Measurements from ENCODE around the gene MGAT5B. TPM values are rescaled to one million over a fixed set of nuclear protein-coding genes. Genes with fewer than 3 reads are reported as not detected.

MGAT5B gene
- total RNA-seq, 4 donors from 2014 or later: 0.59 to 3.3 (median 1.5) TPM; not detected in 1

DNA sequence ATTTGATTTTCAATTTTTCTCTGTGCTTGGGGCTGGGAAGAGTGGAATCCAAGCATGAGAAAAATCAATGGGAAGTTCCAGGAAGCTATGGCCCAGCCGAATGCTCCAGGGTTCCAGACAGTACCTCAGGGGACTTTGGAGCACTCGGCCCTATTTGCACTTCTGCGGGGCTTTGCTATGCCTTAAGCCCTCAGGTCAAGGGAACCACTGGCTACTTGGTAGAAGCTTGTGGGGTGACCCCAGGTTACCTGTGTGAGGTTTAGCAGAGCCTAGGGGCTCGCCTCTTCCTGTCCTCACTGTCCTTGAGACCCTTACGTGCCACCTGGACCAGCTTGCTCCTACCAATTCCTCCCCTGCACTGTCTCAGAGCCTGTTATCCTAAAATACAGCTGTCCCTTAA, 121.3 kb downstream of the MGAT5B start:
- no peak overlapping the region for H3K4me3 ChIP-seq
- DNase-seq: no peak
- H3K36me3 ChIP-seq: no peaks in the 10 kb centered on the region
- TF ChIP-seq, protein P1, sequence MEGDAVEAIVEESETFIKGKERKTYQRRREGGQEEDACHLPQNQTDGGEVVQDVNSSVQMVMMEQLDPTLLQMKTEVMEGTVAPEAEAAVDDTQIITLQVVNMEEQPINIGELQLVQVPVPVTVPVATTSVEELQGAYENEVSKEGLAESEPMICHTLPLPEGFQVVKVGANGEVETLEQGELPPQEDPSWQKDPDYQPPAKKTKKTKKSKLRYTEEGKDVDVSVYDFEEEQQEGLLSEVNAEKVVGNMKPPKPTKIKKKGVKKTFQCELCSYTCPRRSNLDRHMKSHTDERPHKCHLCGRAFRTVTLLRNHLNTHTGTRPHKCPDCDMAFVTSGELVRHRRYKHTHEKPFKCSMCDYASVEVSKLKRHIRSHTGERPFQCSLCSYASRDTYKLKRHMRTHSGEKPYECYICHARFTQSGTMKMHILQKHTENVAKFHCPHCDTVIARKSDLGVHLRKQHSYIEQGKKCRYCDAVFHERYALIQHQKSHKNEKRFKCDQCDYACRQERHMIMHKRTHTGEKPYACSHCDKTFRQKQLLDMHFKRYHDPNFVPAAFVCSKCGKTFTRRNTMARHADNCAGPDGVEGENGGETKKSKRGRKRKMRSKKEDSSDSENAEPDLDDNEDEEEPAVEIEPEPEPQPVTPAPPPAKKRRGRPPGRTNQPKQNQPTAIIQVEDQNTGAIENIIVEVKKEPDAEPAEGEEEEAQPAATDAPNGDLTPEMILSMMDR (IDR thresholded peaks at IDR 0.05): no peak
- no peak for TF ChIP-seq POLR2A (IDR thresholded peaks at IDR 0.05)
- no peaks in the 10 kb centered on the region for H3K9me3 ChIP-seq
- H3K27ac ChIP-seq: no peak overlapping the region
- intact Hi-C loops (cut with DNase I; ENCODE audit: low total_unique reads): no loop called here
- H3K27me3 ChIP-seq: no peaks in the 10 kb centered on the region
- no peaks in the 10 kb centered on the region for H3K4me1 ChIP-seq

DNA sequence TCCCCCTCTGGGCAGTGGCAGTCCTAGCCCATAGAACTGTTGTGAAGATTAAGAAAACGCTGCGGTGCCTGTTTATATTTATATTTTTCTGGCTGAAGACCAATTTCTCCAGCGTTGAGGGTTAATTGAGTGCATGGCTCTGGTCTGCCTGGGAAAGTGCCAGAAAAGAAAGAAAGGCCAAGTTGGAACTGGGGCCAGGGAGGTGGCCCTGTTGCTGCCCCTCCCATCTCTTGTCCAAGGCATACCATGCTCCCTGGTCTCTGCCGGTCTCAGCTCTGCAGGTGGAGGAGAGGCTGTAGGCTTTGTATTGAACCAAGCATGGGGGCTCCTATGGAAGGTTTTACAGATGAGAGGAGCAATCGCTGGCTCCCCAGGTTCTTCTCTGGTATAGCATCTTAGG, 124.7 kb downstream of the MGAT5B start:
- H3K9me3 ChIP-seq: no peaks in the 10 kb centered on the region
- H3K36me3 ChIP-seq: no peaks in the 10 kb centered on the region
- no peak overlapping the region for H3K27ac ChIP-seq
- DNase-seq: no peak
- H3K4me3 ChIP-seq: no peak overlapping the region
- H3K4me1 ChIP-seq: no peaks in the 10 kb centered on the region
- intact Hi-C loops (cut with DNase I; ENCODE audit: low total_unique reads): no loop called here
- no peak for TF ChIP-seq POLR2A (IDR thresholded peaks at IDR 0.05)
- TF ChIP-seq, protein P1 (IDR thresholded peaks at IDR 0.05): no peak
- no peaks in the 10 kb centered on the region for H3K27me3 ChIP-seq

DNA sequence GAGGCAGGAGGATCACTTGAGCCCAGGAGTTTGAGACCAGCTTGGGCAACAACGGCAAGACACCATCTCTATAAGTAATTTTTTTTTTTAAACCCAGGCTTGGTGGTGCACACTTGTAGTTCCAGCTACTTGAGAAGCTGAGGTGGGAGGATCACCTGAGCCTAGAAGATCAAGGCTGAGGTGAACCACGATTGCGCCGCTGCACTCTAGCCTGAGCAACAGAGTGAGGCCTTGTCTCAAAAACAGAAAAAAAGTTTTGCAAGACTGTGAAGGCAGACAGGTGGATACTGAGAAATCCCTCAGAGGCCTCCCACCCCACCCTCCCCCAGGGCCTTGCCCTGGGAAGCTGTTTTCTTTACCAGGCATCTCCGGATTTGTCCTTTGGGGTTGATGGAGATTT, 125.4 kb downstream of the MGAT5B start:
- no peaks in the 10 kb centered on the region for H3K9me3 ChIP-seq
- no peaks in the 10 kb centered on the region for H3K4me1 ChIP-seq
- intact Hi-C loops (cut with DNase I; ENCODE audit: low total_unique reads): no loop called here
- no peak for TF ChIP-seq POLR2A (IDR thresholded peaks at IDR 0.05)
- TF ChIP-seq, protein P1 (IDR thresholded peaks at IDR 0.05): no peak
- no peak for DNase-seq
- no peaks in the 10 kb centered on the region for H3K36me3 ChIP-seq
- no peak overlapping the region for H3K4me3 ChIP-seq
- no peaks in the 10 kb centered on the region for H3K27me3 ChIP-seq
- H3K27ac ChIP-seq: no peak overlapping the region

DNA sequence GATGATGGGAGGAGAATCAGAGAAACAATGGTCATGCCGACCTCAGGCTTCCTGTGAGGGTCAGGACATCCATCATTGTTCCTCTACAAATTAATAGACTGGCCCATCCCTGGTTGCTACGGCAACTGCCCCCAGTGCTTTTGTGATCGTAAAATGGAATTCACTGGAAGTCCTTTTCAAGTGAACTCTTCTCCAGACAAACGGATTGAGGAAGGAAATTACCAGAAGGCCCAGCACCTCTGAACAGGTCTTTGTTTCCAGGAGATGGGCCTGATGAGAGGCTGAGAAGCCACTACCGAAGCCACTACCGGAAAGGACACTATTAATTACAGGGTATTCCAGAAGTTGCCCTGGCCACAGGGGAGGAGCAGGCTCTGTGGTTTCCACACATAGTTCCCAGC, 126.0 kb downstream of the MGAT5B start:
- Histone ChIP-seq H3K9me3 (no peaks in the 10 kb centered on the region), H3K4me3 (no peak overlapping the region), H3K27me3 (no peaks in the 10 kb centered on the region), H3K4me1 (no peaks in the 10 kb centered on the region), H3K36me3 (no peaks in the 10 kb centered on the region), H3K27ac (no peak overlapping the region)
- no peak for TF ChIP-seq POLR2A (IDR thresholded peaks at IDR 0.05)
- TF ChIP-seq, protein P1 (IDR thresholded peaks at IDR 0.05): no peak
- no peak for DNase-seq
- intact Hi-C loops (cut with DNase I; ENCODE audit: low total_unique reads): no loop called here

DNA sequence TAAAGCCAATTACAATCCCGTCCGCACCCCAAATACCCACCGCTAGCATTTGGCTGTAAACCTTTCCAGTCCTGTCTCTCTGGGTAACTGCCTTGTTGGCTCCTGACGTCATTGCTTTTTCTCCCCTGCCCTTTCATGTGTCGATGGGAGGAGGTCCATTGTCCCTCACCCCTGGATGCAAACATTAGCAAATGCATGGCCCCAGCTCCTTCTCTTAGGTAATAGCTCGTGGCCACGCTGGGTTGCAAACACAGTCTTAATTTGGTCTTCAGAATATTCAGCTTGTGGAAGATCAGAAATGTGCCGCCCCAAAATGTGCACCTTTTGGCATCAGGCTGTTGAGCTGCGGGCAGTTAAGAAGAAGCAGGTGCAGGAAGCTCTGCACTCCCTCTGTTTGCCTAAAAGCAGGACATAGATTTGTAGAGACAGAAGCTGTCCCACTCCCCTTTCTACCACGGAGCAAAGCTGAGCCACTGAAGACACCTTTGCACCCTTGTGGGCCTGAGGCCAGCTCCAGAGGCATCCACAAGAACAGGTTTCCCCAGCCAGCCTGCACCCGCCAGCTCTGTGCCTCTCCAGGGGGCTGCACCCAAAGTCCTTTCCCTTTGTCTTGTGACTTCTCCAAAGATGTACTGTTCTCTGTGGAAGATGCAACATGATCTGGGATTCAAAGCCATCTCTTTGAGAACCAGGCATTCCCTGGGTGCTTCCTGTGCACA, 127.3 kb downstream of the MGAT5B start:
- H3K27me3 ChIP-seq: no peaks in the 10 kb centered on the region
- DNase-seq: no peak

More for the DNA sequence above, 127.3 kb downstream of the MGAT5B start:
- no peak overlapping the region for H3K27ac ChIP-seq
- intact Hi-C loops (cut with DNase I; ENCODE audit: low total_unique reads): no loop called here
- no peaks in the 10 kb centered on the region for H3K4me1 ChIP-seq
- H3K4me3 ChIP-seq: no peak overlapping the region
- no peaks in the 10 kb centered on the region for H3K9me3 ChIP-seq
- H3K36me3 ChIP-seq: no peaks in the 10 kb centered on the region
- TF ChIP-seq, protein P1 (IDR thresholded peaks at IDR 0.05): no peak
- TF ChIP-seq POLR2A (IDR thresholded peaks at IDR 0.05): no peak
